ENCODE measurements around the gene RHO.
A peak's percentile ranks its signal among the peaks of the same experiment; 100 is the strongest.

The RHO gene

GRCh38 chr3:129558772-129559564 lies 30.5 kb downstream of the RHO start:
- H3K27ac ChIP-seq (ENCODE audit: low read depth, low read length) = no peak overlapping the region

GRCh38 chr3:129559565-129560079 lies 31.2 kb downstream of the RHO start:
- Histone ChIP-seq H3K36me3 (ENCODE audit: insufficient read depth, low read length) (peaks cover 11% of the 10 kb centered on the region), H3K27me3 (ENCODE audit: control insufficient read depth in 1 of 2, insufficient read depth in 2 of 2, low read length in 2 of 2) (no peaks in the 10 kb centered on the region), H3K4me1 (ENCODE audit: insufficient read depth, low read length) (peaks cover 42% of the 10 kb centered on the region), H3K9me3 (ENCODE audit: low read length) (no peaks in the 10 kb centered on the region), H3K4me3 (ENCODE audit: low read depth in 1 of 2, low read length in 2 of 2) (no peak overlapping the region), H3K27ac (ENCODE audit: low read depth, low read length) (no peak overlapping the region), H3K9ac (ENCODE audit: low read length) (no peak overlapping the region)

More at GRCh38 chr3:129558772-129559564, 30.5 kb downstream of the RHO start:
- no peak overlapping the region for H3K4me3 ChIP-seq (ENCODE audit: low read depth in 1 of 2, low read length in 2 of 2)
- no peaks in the 10 kb centered on the region for H3K9me3 ChIP-seq (ENCODE audit: low read length)
- no peaks in the 10 kb centered on the region for H3K27me3 ChIP-seq (ENCODE audit: control insufficient read depth in 1 of 2, insufficient read depth in 2 of 2, low read length in 2 of 2)
- peaks cover 11% of the 10 kb centered on the region for H3K36me3 ChIP-seq (ENCODE audit: insufficient read depth, low read length)
- H3K4me1 ChIP-seq (ENCODE audit: insufficient read depth, low read length) = peaks cover 42% of the 10 kb centered on the region
- no peak overlapping the region for H3K9ac ChIP-seq (ENCODE audit: low read length)

- Histone ChIP-seq H3K4me1 (ENCODE audit: insufficient read depth, low read length) (peaks cover 36% of the 10 kb centered on the region), H3K9ac (ENCODE audit: low read length) (peak overlapping the region; percentile 49), H3K27ac (ENCODE audit: low read depth, low read length) (peak overlapping the region; percentile 65), H3K9me3 (ENCODE audit: low read length) (no peaks in the 10 kb centered on the region), H3K4me3 (ENCODE audit: low read depth in 1 of 2, low read length in 2 of 2) (peak overlapping the region in 1 of 2 donors; percentile 22), H3K36me3 (ENCODE audit: insufficient read depth, low read length) (peaks cover 11% of the 10 kb centered on the region), H3K27me3 (ENCODE audit: control insufficient read depth in 1 of 2, insufficient read depth in 2 of 2, low read length in 2 of 2) (no peaks in the 10 kb centered on the region)
Observed at GRCh38 chr3:129560269-129560787, 31.9 kb downstream of the RHO start.

GRCh38 chr3:129560911-129561594 lies 32.6 kb downstream of the RHO start:
- Histone ChIP-seq H3K9me3 (ENCODE audit: low read length) (no peaks in the 10 kb centered on the region), H3K27ac (ENCODE audit: low read depth, low read length) (peak overlapping the region; percentile 65), H3K36me3 (ENCODE audit: insufficient read depth, low read length) (peaks cover 8% of the 10 kb centered on the region), H3K27me3 (ENCODE audit: control insufficient read depth in 1 of 2, insufficient read depth in 2 of 2, low read length in 2 of 2) (no peaks in the 10 kb centered on the region), H3K4me1 (ENCODE audit: insufficient read depth, low read length) (peaks cover 36% of the 10 kb centered on the region), H3K4me3 (ENCODE audit: low read depth in 1 of 2, low read length in 2 of 2) (peak overlapping the region in 1 of 2 donors; percentile 22), H3K9ac (ENCODE audit: low read length) (peak overlapping the region; percentile 49)

- peaks cover 40% of the 10 kb centered on the region for H3K4me1 ChIP-seq (ENCODE audit: insufficient read depth, low read length)
- no peak overlapping the region for H3K4me3 ChIP-seq (ENCODE audit: low read depth in 1 of 2, low read length in 2 of 2)
- no peaks in the 10 kb centered on the region for H3K9me3 ChIP-seq (ENCODE audit: low read length)
- H3K27me3 ChIP-seq (ENCODE audit: control insufficient read depth in 1 of 2, insufficient read depth in 2 of 2, low read length in 2 of 2) = no peaks in the 10 kb centered on the region
- peaks cover 3% of the 10 kb centered on the region for H3K36me3 ChIP-seq (ENCODE audit: insufficient read depth, low read length)
- H3K9ac ChIP-seq (ENCODE audit: low read length) = no peak overlapping the region
- H3K27ac ChIP-seq (ENCODE audit: low read depth, low read length) = no peak overlapping the region
Observed at GRCh38 chr3:129561619-129562248, 33.3 kb downstream of the RHO start.

- Histone ChIP-seq H3K27me3 (ENCODE audit: control insufficient read depth in 1 of 2, insufficient read depth in 2 of 2, low read length in 2 of 2) (no peaks in the 10 kb centered on the region), H3K4me1 (ENCODE audit: insufficient read depth, low read length) (peaks cover 38% of the 10 kb centered on the region), H3K4me3 (ENCODE audit: low read depth in 1 of 2, low read length in 2 of 2) (no peak overlapping the region), H3K36me3 (ENCODE audit: insufficient read depth, low read length) (peaks cover 1% of the 10 kb centered on the region), H3K9me3 (ENCODE audit: low read length) (no peaks in the 10 kb centered on the region), H3K9ac (ENCODE audit: low read length) (no peak overlapping the region), H3K27ac (ENCODE audit: low read depth, low read length) (no peak overlapping the region)
Observed at GRCh38 chr3:129562803-129563202, 34.4 kb downstream of the RHO start.

- peaks cover 36% of the 10 kb centered on the region for H3K4me1 ChIP-seq (ENCODE audit: insufficient read depth, low read length)
- no peaks in the 10 kb centered on the region for H3K36me3 ChIP-seq (ENCODE audit: insufficient read depth, low read length)
- no peak overlapping the region for H3K4me3 ChIP-seq (ENCODE audit: low read depth in 1 of 2, low read length in 2 of 2)
- no peak overlapping the region for H3K27ac ChIP-seq (ENCODE audit: low read depth, low read length)
- no peaks in the 10 kb centered on the region for H3K27me3 ChIP-seq (ENCODE audit: control insufficient read depth in 1 of 2, insufficient read depth in 2 of 2, low read length in 2 of 2)
- no peaks in the 10 kb centered on the region for H3K9me3 ChIP-seq (ENCODE audit: low read length)
- no peak overlapping the region for H3K9ac ChIP-seq (ENCODE audit: low read length)
Observed at GRCh38 chr3:129563332-129563731, 34.9 kb downstream of the RHO start.

GRCh38 chr3:129563850-129564535 lies 35.6 kb downstream of the RHO start:
- Histone ChIP-seq H3K9me3 (ENCODE audit: low read length) (no peaks in the 10 kb centered on the region), H3K36me3 (ENCODE audit: insufficient read depth, low read length) (no peaks in the 10 kb centered on the region), H3K27me3 (ENCODE audit: control insufficient read depth in 1 of 2, insufficient read depth in 2 of 2, low read length in 2 of 2) (no peaks in the 10 kb centered on the region), H3K27ac (ENCODE audit: low read depth, low read length) (no peak overlapping the region), H3K9ac (ENCODE audit: low read length) (no peak overlapping the region), H3K4me1 (ENCODE audit: insufficient read depth, low read length) (peaks cover 33% of the 10 kb centered on the region), H3K4me3 (ENCODE audit: low read depth in 1 of 2, low read length in 2 of 2) (no peak overlapping the region)

GRCh38 chr3:129564981-129565644 lies 36.7 kb downstream of the RHO start:
- Histone ChIP-seq H3K36me3 (ENCODE audit: insufficient read depth, low read length) (peaks cover 7% of the 10 kb centered on the region), H3K9ac (ENCODE audit: low read length) (no peak overlapping the region), H3K27me3 (ENCODE audit: control insufficient read depth in 1 of 2, insufficient read depth in 2 of 2, low read length in 2 of 2) (no peaks in the 10 kb centered on the region), H3K9me3 (ENCODE audit: low read length) (no peaks in the 10 kb centered on the region), H3K4me3 (ENCODE audit: low read depth in 1 of 2, low read length in 2 of 2) (no peak overlapping the region), H3K4me1 (ENCODE audit: insufficient read depth, low read length) (peaks cover 31% of the 10 kb centered on the region), H3K27ac (ENCODE audit: low read depth, low read length) (no peak overlapping the region)

GRCh38 chr3:129565902-129566301 lies 37.5 kb downstream of the RHO start:
- Histone ChIP-seq H3K4me3 (ENCODE audit: low read depth in 1 of 2, low read length in 2 of 2) (no peak overlapping the region), H3K27me3 (ENCODE audit: control insufficient read depth in 1 of 2, insufficient read depth in 2 of 2, low read length in 2 of 2) (no peaks in the 10 kb centered on the region), H3K9me3 (ENCODE audit: low read length) (no peaks in the 10 kb centered on the region), H3K27ac (ENCODE audit: low read depth, low read length) (no peak overlapping the region), H3K36me3 (ENCODE audit: insufficient read depth, low read length) (peaks cover 10% of the 10 kb centered on the region), H3K4me1 (ENCODE audit: insufficient read depth, low read length) (peaks cover 23% of the 10 kb centered on the region), H3K9ac (ENCODE audit: low read length) (no peak overlapping the region)
